ENCODE measurements around the gene PARS2.

DNA sequence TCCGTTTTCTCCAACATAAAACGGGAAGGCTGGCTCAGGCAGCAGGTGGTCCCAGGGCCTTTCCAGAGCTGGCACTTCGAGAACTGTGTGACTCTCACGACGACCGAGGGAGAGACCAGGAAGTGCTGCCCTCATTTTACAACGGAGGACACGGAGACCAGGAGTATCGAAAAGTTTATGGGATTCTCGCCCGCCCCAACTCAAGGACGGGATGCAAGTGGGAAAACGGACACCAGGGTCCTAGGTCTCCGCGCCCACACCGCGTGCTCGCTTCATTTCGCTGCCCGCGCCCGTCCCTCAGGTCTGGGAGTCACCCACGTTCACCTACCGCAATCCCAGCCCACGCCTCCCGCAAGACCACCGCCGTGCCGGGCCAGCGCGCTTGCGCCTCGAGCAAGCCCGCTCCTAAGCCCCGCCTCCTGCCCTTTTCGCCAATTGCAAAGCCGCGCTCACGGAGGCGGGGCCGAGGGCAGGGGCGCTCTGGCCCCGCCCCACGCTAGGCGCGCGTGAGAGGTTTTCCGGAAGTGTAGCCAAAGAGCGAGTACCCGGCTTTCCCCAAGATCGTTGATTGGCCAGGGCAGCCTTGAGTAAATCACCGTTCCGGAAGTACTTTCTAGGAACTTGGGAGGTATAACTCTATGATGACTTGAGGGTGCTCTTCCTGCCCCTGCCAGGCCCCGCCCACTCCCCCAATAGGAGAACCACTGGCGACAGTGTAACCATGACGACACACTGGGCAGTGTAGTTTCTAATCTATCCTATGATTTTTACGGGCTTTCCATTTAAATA is at the start of gene PARS2:
- TF ChIP-seq, protein P1, sequence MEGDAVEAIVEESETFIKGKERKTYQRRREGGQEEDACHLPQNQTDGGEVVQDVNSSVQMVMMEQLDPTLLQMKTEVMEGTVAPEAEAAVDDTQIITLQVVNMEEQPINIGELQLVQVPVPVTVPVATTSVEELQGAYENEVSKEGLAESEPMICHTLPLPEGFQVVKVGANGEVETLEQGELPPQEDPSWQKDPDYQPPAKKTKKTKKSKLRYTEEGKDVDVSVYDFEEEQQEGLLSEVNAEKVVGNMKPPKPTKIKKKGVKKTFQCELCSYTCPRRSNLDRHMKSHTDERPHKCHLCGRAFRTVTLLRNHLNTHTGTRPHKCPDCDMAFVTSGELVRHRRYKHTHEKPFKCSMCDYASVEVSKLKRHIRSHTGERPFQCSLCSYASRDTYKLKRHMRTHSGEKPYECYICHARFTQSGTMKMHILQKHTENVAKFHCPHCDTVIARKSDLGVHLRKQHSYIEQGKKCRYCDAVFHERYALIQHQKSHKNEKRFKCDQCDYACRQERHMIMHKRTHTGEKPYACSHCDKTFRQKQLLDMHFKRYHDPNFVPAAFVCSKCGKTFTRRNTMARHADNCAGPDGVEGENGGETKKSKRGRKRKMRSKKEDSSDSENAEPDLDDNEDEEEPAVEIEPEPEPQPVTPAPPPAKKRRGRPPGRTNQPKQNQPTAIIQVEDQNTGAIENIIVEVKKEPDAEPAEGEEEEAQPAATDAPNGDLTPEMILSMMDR (optimal IDR thresholded peaks at IDR 0.05 in 1 of 3, IDR thresholded peaks at IDR 0.05 in 1 of 3, conservative IDR thresholded peaks at IDR 0.05 in 1 of 3; ENCODE audit: extremely low read depth in 1 of 3, insufficient read depth in 2 of 3, low read length in 3 of 3): no peak
- TF ChIP-seq EZH2 (IDR thresholded peaks at IDR 0.05; ENCODE audit: low read length): no peak
